Kidney (tissue), 14 donors: ENCODE results near the gene ZBTB11. TPM values are rescaled to one million over a fixed set of nuclear protein-coding genes. Genes with fewer than 3 reads are reported as not detected.

Source experiments
- DNase-seq, 5 donors: peaks; one replicate each; pipeline ENCODE4 v3.0.0-alpha.2; 2013 to 2020
- FAIRE-seq: peaks from 2 replicates; lab custom pipeline; 2012; peaks lifted over from hg19 to GRCh38; lab: Jason Lieb, UNC
- H3K27ac ChIP-seq, 2 donors: one replicate each; pipeline ENCODE4 v1.7.0; 2013; ENCODE audit warnings: low read depth in 2 of 2, low read length in 2 of 2, inconsistent platforms in 1 of 2
- H3K27me3 ChIP-seq: one replicate; pipeline ENCODE4 v1.7.1; 2013; ENCODE audit warnings: low read length, inconsistent platforms; ENCODE audit not compliant: control insufficient read depth, insufficient read depth
- H3K36me3 ChIP-seq, 3 donors: one replicate each; pipeline versions ENCODE4 v1.7.0 to v1.7.1; 2013; ENCODE audit warnings: low read length in 3 of 3, control low read depth in 1 of 3, inconsistent platforms in 1 of 3; ENCODE audit not compliant: insufficient read depth in 3 of 3, control insufficient read depth in 2 of 3
- H3K4me1 ChIP-seq, 3 donors: one replicate each; pipeline versions ENCODE4 v1.7.0 to v1.7.1; 2013; ENCODE audit warnings: low read length in 3 of 3, inconsistent platforms in 1 of 3, low read depth in 1 of 3; ENCODE audit not compliant: control insufficient read depth in 2 of 3, insufficient read depth in 2 of 3
- H3K4me3 ChIP-seq, 3 donors: one replicate each; pipeline versions ENCODE4 v1.7.0 to v1.8.1; 2013; ENCODE audit warnings: low read length in 3 of 3, control low read depth in 1 of 3, inconsistent platforms in 1 of 3
- H3K9ac ChIP-seq, 3 donors: one replicate each; pipeline versions ENCODE4 v1.7.0 to v1.7.1; 2013; ENCODE audit warnings: low read length in 3 of 3, control low read depth in 1 of 3, inconsistent platforms in 1 of 3
- H3K9me3 ChIP-seq, 3 donors: one replicate each; pipeline versions ENCODE4 v1.7.0 to v1.7.1; 2013; ENCODE audit warnings: low read length in 3 of 3, control low read depth in 1 of 3, inconsistent platforms in 1 of 3; ENCODE audit not compliant: control insufficient read depth in 2 of 3, insufficient read depth in 1 of 3
- intact Hi-C: fragments of 100-400 bp; cut with DNase I; formaldehyde crosslinking; loops from one replicate; pipeline ENCODE4 v1.11.1; 2022
- polyA plus RNA-seq: library from polyadenylated mRNA; stranded (reverse); fragments of 350-450 nt; fragmentation: Illumina TruSeq; extraction: RNeasy Lipid Tissue Mini Kit (QIAGEN cat#74804); gene quantifications from one replicate; pipeline ENCODE4 v1.2.3, GENCODE V29; 2014; ENCODE audit warnings: low read depth, low replicate concordance; ENCODE audit not compliant: insufficient read depth
- total RNA-seq: library from RNA; stranded (reverse); fragmentation: NEBNext Ultra II Directional; extraction: Animal tissue kit (Norgen Biotek cat#: 25700); gene quantifications from one replicate; pipeline ENCODE4 v1.2.1, GENCODE V29; 2021
- TF ChIP-seq, protein P1 (sequence below): IDR thresholded peaks from 3 replicates; pipeline ENCODE4 v1.5.1; 2012; ENCODE audit warnings: mild to moderate bottlenecking, moderate library complexity, borderline replicate concordance; ENCODE audit not compliant: insufficient read depth; ENCODE audit errors: extremely low read depth
- donor health status: control.
- donor health status: control.
- donor health status: control.
- donor health status: control.
- donor health status: control.
- donor health status: DM: yes; HTN: yes; CAD: no.
- donor health status: Normal renal cell carcinoma (clear cell type).

The ZBTB11 gene
- total and polyA plus RNA-seq, 2 donors from 2014 or later: 4.7 to 14.1 TPM

DNA sequence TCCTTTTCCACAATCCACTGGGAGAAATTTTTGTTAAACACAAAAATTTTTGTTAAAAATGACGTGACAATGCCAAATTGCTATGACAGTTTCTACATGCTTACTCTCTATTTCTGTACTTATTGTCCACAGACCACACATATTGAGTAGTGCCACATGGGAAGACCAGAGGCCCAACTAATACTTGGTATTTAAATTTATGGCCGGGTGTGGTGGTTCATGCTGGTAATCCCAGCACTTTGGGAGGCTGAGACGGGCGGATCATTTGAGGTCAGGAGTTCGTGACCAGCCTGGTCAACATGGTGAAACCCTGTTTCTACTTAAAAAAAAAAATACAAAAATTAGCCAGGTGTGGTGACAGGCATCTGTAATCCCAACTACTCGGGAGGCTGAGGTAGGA, 20.3 kb downstream of the ZBTB11 start:
- Histone ChIP-seq H3K4me1 (no peaks in the 10 kb centered on the region), H3K27me3 (no peaks in the 10 kb centered on the region), H3K27ac (no peak overlapping the region), H3K9ac (no peak overlapping the region), H3K4me3 (no peak overlapping the region), H3K36me3 (peaks cover 7 to 31% (median 30%) of the 10 kb centered on the region in 3 donors), H3K9me3 (no peaks in the 10 kb centered on the region)
- TF ChIP-seq, protein P1, sequence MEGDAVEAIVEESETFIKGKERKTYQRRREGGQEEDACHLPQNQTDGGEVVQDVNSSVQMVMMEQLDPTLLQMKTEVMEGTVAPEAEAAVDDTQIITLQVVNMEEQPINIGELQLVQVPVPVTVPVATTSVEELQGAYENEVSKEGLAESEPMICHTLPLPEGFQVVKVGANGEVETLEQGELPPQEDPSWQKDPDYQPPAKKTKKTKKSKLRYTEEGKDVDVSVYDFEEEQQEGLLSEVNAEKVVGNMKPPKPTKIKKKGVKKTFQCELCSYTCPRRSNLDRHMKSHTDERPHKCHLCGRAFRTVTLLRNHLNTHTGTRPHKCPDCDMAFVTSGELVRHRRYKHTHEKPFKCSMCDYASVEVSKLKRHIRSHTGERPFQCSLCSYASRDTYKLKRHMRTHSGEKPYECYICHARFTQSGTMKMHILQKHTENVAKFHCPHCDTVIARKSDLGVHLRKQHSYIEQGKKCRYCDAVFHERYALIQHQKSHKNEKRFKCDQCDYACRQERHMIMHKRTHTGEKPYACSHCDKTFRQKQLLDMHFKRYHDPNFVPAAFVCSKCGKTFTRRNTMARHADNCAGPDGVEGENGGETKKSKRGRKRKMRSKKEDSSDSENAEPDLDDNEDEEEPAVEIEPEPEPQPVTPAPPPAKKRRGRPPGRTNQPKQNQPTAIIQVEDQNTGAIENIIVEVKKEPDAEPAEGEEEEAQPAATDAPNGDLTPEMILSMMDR: no peak
- intact Hi-C loops: no loop called here
- DNase-seq: no peak
- no peak for FAIRE-seq

- FAIRE-seq: no peak
- intact Hi-C loops: no loop called here
- H3K9ac ChIP-seq: no peak overlapping the region
These were observed 30.2 kb downstream of the ZBTB11 start for GRCh38 chr3:101646726-101647125.

GRCh38 chr3:101643861-101644613, 32.9 kb downstream of the ZBTB11 start:
- DNase-seq: no peak
- intact Hi-C loops: no loop called here
- no peaks in the 10 kb centered on the region for H3K9me3 ChIP-seq
- no peak overlapping the region for H3K4me3 ChIP-seq
- no peak overlapping the region for H3K9ac ChIP-seq
- no peak for FAIRE-seq
- H3K36me3 ChIP-seq: peaks cover 0 to 7% (median 6%) of the 10 kb centered on the region in 3 donors
- H3K27me3 ChIP-seq: no peaks in the 10 kb centered on the region
- no peak overlapping the region for H3K27ac ChIP-seq
- TF ChIP-seq, protein P1: no peak
- no peaks in the 10 kb centered on the region for H3K4me1 ChIP-seq

More at GRCh38 chr3:101646726-101647125, 30.2 kb downstream of the ZBTB11 start:
- Histone ChIP-seq H3K4me3 (no peak overlapping the region), H3K27me3 (no peaks in the 10 kb centered on the region), H3K4me1 (no peaks in the 10 kb centered on the region), H3K27ac (no peak overlapping the region), H3K36me3 (peaks cover 2 to 17% (median 13%) of the 10 kb centered on the region in 3 donors), H3K9me3 (no peaks in the 10 kb centered on the region)
- DNase-seq: no peak
- TF ChIP-seq, protein P1: no peak
